Stimulated activated CD8-positive, alpha-beta memory T cell treated with anti-CD3 and anti-CD28 coated beads, Interleukin-4, amount 100 ng/mL, for 4 hours (primary cell): ENCODE results near the gene SETBP1.

Experiments
- DNase-seq, 2 donors: peaks; one replicate each; pipeline ENCODE4 v3.0.0-alpha.2; 2020; ENCODE audit warnings: low read depth in 2 of 2, low spot score in 1 of 2

The SETBP1 gene

DNA sequence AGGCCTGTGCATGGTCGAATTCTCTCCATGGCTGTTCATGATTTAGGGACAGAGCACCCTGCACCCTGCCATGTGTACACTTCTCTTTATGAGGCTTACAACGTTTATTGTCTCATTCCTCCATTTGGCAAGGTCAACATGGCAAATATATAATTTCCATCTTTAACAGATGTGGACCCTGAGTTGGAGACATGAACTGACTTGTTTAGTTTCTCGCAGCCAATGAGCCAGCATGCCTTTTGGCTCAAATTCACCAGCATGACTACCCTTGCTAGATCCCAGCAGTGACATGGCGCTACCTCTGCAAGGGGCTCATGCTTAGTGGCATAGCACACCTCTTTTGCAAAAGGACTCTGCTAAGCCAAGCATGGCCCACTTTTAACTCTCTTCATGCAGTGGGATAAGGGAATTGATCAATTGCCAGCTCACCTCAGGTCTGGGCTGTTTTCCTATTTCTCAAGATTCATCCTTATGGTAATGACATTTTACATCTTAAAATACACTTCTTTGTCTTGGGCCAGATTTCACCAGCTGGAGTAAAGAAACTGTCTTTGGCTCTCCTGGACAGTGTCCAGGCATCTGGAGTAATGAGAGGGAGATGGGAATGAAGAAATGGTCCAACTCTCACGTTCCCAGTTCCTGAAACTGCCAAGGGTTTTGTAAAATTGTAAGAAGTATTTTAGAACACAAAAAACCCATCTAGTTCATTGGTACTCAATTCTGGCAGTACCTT lies 159.5 kb downstream of the SETBP1 start:
- no peak for DNase-seq

- no peak for DNase-seq
These were observed 160.5 kb downstream of the SETBP1 start for GRCh38 chr18:44841221-44841620.

DNA sequence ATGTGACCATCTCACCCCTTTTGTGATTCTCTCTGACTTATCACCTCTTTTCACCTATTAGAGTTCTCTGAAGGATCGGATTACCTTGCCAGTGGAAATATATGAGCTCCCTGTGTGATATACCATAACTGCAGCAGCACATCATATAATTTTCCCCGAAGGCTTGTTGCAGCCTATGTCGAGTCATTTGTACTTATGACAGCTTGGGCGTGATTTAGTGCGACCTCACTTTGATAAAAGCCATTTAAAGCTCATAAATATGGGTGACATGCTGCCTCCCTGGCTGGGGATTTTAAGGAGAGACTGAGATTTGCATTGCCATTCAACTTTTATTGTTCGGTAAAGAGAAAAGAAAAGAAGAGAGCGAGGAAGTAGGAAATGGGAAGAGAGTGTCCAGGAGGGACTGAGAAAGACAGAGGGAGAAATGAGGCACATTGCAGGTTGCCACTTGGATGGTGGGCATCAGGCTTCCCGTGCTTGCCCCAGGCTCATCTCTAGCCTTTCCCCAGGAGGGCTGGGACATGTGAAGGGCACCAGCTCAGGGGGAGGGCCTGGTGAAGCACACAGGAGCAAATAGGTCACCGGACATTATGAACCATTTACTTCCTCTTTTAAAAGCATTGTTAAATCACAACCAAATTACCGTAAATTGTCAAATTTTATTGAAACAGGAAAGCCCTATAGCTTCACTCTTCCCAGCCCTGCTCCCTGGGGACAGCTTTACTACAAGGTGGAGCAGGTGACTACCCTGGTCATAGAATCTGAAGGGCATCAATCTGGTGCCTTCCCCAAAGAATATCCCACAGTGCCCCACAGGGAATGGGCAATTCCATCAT lies 161.3 kb downstream of the SETBP1 start:
- DNase-seq, result no peak

GRCh38 chr18:44842588-44843412 lies 162.1 kb downstream of the SETBP1 start:
- no peak for DNase-seq

- no peak for DNase-seq
These were observed 163.8 kb downstream of the SETBP1 start for GRCh38 chr18:44844486-44844885.

GRCh38 chr18:44846450-44846849 lies 165.8 kb downstream of the SETBP1 start:
- no peak for DNase-seq

GRCh38 chr18:44848644-44849335 lies 168.1 kb downstream of the SETBP1 start:
- DNase-seq, result no peak

DNA sequence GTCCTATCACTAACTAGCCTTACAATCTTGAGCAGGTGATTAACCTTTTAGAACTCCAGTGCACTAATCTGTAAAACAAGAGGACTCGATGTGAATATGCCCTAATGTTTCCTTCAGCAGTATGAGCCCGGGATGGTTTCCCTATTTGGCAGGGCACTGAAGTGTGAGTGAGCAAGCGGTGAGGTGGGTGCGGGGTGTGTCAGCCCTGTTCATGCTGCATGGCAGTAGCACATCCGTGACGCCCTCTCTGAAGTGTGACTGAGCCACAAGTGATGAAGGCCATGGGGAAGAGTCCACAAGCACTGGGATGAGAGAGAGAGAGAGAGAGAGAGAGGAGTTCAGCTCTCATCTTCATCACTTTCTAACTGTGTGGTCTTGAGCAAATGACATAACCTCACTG lies 168.7 kb downstream of the SETBP1 start:
- no peak for DNase-seq

GRCh38 chr18:44850001-44850400 lies 169.3 kb downstream of the SETBP1 start:
- no peak for DNase-seq

GRCh38 chr18:44851856-44852621 lies 171.4 kb downstream of the SETBP1 start:
- DNase-seq, result no peak

DNA sequence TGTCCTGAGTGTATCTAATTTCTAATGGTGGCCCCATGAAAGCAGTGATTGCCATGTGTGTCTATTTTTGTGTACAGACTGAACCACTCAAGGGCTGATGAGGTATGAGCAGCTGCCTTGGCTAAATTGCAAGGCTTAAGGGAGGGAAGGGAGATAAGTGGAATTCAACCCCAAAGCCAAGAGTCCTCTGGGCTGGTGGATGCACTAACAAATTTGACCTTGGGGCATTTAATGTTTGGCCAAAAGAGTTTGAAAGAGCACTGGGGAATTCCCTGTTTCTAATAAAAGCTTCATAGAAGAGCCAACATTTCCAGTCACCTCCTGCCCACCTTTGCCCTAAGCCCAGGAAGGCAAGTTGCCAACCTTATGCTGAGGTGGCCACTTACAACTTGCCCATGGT lies 172.1 kb downstream of the SETBP1 start:
- DNase-seq, result no peak

- no peak for DNase-seq
These were observed 172.7 kb downstream of the SETBP1 start for GRCh38 chr18:44853430-44853829.

DNA sequence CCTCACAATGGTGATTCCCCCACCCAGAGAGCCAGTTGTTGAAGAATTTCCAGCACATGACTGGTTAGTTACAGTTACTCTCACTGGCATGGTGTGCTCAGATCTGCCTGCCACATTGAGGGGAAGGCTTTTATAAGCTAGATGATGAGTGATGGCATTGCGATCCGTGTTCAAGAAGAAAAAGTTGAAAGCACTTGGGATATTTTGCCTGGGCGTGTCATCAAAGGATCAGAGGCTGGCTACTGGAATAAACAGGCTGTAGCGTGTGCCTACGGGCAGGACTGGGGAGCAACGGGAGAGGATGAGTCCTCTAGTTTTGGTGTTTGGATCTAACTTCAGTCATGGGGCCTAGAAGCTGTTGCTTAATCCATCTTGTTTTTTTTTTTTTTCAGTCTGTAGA lies 175.0 kb downstream of the SETBP1 start:
- no peak for DNase-seq

- DNase-seq, result no peak
These were observed 175.5 kb downstream of the SETBP1 start for GRCh38 chr18:44856157-44856556.

- no peak for DNase-seq
These were observed 176.4 kb downstream of the SETBP1 start for GRCh38 chr18:44857081-44857480.

GRCh38 chr18:44857744-44858491 lies 177.2 kb downstream of the SETBP1 start:
- no peak for DNase-seq

- no peak for DNase-seq
These were observed 178.6 kb downstream of the SETBP1 start for GRCh38 chr18:44859263-44859662.

DNA sequence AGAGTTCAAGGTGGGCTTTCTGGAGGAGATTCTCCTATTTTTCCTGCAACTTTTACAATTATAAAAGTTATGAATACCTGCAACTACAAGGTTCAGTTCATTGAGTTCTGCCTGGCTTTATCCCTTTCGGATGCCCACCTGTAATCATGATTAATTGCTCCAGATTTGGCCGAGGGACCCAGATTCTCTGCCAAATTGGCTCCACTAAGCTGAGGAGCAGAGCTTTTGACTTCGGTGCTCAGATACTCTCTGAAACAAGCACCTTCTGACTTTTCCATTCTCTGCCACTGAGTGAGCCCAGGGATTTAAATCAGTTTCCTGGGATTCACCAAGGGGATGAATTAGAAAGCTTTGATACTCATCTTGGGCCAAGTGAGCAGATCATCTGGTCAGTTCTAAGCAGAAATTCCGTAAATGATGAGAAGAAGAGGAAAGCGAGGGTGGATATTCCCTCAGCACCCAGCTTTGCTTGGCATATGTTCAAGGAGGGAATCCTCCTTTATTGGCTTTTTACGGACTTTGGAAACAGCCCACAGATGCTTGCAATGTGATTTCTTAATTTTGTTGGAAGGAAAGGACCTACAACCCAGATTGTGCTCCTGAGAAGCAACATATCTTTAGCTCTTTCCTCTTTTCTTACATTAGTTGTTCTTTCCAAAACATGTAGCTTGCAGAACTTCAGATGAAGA lies 179.2 kb downstream of the SETBP1 start:
- DNase-seq, result no peak

DNA sequence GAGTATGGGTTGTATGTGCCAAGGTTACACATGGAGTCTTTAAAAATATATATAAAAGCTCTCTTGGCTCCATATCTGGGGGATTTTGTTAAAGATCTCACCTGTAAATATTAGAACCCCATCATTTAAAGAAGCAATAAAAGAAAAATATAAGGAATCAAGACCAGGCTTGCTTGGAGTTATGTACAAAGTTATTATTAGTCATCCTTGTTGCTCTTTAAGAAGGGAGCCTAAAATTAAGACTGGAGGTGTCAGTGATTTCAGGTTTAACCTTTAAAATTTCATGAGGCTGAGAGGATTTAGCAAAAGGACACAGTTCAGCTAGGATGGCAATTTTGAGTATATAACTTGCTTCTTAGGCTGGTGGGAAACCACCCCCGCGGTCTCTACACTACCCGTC lies 181.4 kb downstream of the SETBP1 start:
- no peak for DNase-seq
